22Rv1 (cell line): ENCODE results near the gene WDFY4.

ENCODE experiments used
- ZFX ChIP-seq: fragments of 450-650 bp; IDR thresholded peaks from 2 replicates; pipeline ENCODE4 v1.6.1; 2017; ENCODE audit warnings: antibody characterized with exemption, borderline replicate concordance
- TF ChIP-seq, protein P1 (sequence below): fragments of 450-650 bp; IDR thresholded peaks from 2 replicates; pipeline ENCODE4 v1.5.1; 2017; ENCODE audit warnings: mild to moderate bottlenecking

DNA sequence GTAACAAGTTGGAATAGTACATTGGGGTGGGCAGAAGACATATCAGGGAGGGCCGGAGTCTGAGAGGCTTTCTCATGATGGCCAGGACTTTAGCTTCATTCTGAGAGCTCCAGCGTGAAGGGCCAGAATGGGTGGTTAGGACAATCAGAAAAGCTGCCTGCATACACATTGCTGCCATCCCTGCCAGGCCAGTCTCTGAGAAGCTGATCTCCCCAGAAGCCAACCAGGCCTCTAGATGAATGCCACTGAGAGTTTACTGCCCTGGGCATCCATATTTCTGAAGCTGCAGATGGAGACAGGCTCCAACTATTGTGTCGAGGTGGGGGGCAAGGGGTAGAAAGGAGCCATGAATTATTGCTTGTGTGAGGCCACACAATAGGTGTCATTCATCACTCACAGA is 47.8 kb upstream of the WDFY4 start:
- TF ChIP-seq, protein P1, sequence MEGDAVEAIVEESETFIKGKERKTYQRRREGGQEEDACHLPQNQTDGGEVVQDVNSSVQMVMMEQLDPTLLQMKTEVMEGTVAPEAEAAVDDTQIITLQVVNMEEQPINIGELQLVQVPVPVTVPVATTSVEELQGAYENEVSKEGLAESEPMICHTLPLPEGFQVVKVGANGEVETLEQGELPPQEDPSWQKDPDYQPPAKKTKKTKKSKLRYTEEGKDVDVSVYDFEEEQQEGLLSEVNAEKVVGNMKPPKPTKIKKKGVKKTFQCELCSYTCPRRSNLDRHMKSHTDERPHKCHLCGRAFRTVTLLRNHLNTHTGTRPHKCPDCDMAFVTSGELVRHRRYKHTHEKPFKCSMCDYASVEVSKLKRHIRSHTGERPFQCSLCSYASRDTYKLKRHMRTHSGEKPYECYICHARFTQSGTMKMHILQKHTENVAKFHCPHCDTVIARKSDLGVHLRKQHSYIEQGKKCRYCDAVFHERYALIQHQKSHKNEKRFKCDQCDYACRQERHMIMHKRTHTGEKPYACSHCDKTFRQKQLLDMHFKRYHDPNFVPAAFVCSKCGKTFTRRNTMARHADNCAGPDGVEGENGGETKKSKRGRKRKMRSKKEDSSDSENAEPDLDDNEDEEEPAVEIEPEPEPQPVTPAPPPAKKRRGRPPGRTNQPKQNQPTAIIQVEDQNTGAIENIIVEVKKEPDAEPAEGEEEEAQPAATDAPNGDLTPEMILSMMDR, result no peak
- no peak for TF ChIP-seq ZFX
